ENCODE measurements around the gene SPAG6. TPM values are rescaled to one million over a fixed set of nuclear protein-coding genes. Genes with fewer than 3 reads are reported as not detected.

Gene SPAG6
- total and polyA plus RNA-seq, 9 of the 15 experiments (the other 6 are each of a cell fraction or from before 2014, with no cell fraction given): 3.5 to 23.1 (median 11.8) TPM

GRCh38 chr10:22321924-22322640 lies 23.2 kb upstream of the SPAG6 start (continued):
- TF ChIP-seq PRDM10 (IDR thresholded peaks at IDR 0.05; ENCODE audit: partially characterized antibody) (no peak), ARNT (IDR thresholded peaks at IDR 0.05) (no peak), CBFB (CRISPR knock-in tag; IDR thresholded peaks at IDR 0.05) (no peak), CHD1 (IDR thresholded peaks at IDR 0.05; ENCODE audit: low read length) (peak; percentile 81), BMI1 (IDR thresholded peaks at IDR 0.05; ENCODE audit: low read length) (no peak), EZH2 (IDR thresholded peaks at IDR 0.05; ENCODE audit: borderline replicate concordance, low read depth, low read length) (peak; percentile 100), SMAD4 (CRISPR knock-in tag; conservative IDR thresholded peaks at IDR 0.05) (peak; percentile 27; the same call in 1 of the 2 replicates), ZBTB7A (IDR thresholded peaks at IDR 0.05; ENCODE audit: borderline replicate concordance, control insufficient read depth, low read depth, low read length) (peak; percentile 9; the same call in 1 of the 2 replicates), GATA2 (CRISPR knock-in tag; IDR thresholded peaks at IDR 0.05) (no peak), NONO (IDR thresholded peaks at IDR 0.05; ENCODE audit: low read depth in 2 of 2, low read length in 1 of 2) (no peak)
- TF ChIP-seq, protein P1, sequence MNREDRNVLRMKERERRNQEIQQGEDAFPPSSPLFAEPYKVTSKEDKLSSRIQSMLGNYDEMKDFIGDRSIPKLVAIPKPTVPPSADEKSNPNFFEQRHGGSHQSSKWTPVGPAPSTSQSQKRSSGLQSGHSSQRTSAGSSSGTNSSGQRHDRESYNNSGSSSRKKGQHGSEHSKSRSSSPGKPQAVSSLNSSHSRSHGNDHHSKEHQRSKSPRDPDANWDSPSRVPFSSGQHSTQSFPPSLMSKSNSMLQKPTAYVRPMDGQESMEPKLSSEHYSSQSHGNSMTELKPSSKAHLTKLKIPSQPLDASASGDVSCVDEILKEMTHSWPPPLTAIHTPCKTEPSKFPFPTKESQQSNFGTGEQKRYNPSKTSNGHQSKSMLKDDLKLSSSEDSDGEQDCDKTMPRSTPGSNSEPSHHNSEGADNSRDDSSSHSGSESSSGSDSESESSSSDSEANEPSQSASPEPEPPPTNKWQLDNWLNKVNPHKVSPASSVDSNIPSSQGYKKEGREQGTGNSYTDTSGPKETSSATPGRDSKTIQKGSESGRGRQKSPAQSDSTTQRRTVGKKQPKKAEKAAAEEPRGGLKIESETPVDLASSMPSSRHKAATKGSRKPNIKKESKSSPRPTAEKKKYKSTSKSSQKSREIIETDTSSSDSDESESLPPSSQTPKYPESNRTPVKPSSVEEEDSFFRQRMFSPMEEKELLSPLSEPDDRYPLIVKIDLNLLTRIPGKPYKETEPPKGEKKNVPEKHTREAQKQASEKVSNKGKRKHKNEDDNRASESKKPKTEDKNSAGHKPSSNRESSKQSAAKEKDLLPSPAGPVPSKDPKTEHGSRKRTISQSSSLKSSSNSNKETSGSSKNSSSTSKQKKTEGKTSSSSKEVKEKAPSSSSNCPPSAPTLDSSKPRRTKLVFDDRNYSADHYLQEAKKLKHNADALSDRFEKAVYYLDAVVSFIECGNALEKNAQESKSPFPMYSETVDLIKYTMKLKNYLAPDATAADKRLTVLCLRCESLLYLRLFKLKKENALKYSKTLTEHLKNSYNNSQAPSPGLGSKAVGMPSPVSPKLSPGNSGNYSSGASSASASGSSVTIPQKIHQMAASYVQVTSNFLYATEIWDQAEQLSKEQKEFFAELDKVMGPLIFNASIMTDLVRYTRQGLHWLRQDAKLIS (CRISPR knock-in tag; IDR thresholded peaks at IDR 0.05): 0 out of 2 replicates have a peak, but pooled peaks have one; percentile 15
- TF ChIP-seq, protein P2, sequence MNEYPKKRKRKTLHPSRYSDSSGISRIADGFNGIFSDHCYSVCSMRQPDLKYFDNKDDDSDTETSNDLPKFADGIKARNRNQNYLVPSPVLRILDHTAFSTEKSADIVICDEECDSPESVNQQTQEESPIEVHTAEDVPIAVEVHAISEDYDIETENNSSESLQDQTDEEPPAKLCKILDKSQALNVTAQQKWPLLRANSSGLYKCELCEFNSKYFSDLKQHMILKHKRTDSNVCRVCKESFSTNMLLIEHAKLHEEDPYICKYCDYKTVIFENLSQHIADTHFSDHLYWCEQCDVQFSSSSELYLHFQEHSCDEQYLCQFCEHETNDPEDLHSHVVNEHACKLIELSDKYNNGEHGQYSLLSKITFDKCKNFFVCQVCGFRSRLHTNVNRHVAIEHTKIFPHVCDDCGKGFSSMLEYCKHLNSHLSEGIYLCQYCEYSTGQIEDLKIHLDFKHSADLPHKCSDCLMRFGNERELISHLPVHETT (CRISPR knock-in tag; conservative IDR thresholded peaks at IDR 0.05 in 1 of 2, IDR thresholded peaks at IDR 0.05 in 1 of 2): no peak
